GM23248 (cell line): ENCODE results near the gene RPL27A.

ENCODE experiments used
- EZH2 ChIP-seq: fragments of 200-600 bp; sonication (generic); IDR thresholded peaks from 2 replicates; pipeline ENCODE4 v1.6.1; 2018; ENCODE audit warnings: antibody characterized with exemption, mild to moderate bottlenecking; ENCODE audit not compliant: insufficient read depth, poor library complexity, severe bottlenecking
- EZH2phosphoT487 ChIP-seq: fragments of 200-600 bp; sonication (generic); IDR thresholded peaks from 2 replicates; pipeline ENCODE4 v1.6.1; 2018; ENCODE audit warnings: antibody characterized with exemption, moderate library complexity, mild to moderate bottlenecking, low read depth; ENCODE audit not compliant: insufficient read depth

GRCh38 chr11:8691601-8692000, 9.0 kb downstream of the RPL27A start:
- TF ChIP-seq EZH2 (no peak), EZH2phosphoT487 (no peak)
